DND-41 (cell line): ENCODE results near the gene DES.

Experiments
- CTCF ChIP-seq: IDR thresholded peaks from 2 replicates; pipeline ENCODE4 v1.5.1; 2012; ENCODE audit warnings: borderline replicate concordance, low read length, moderate library complexity, mild to moderate bottlenecking; ENCODE audit not compliant: poor library complexity, severe bottlenecking; ENCODE audit errors: extremely low read depth
- EZH2 ChIP-seq: IDR thresholded peaks from 3 replicates; pipeline ENCODE4 v1.6.1; 2012; ENCODE audit warnings: borderline replicate concordance, low read depth, mild to moderate bottlenecking, moderate library complexity, low read length, inconsistent platforms; ENCODE audit not compliant: severe bottlenecking

- TF ChIP-seq CTCF (no peak), EZH2 (no peak)
These were observed 42.9 kb downstream of the DES start for GRCh38 chr2:219461047-219461514.
